22Rv1 (cell line): Measurements from ENCODE around the gene CBLC.

Experiments
- ZFX ChIP-seq: fragments of 450-650 bp; IDR thresholded peaks from 2 replicates; pipeline ENCODE4 v1.6.1; 2017; ENCODE audit warnings: antibody characterized with exemption, borderline replicate concordance
- TF ChIP-seq, protein P1 (sequence below): fragments of 450-650 bp; IDR thresholded peaks from 2 replicates; pipeline ENCODE4 v1.5.1; 2017; ENCODE audit warnings: mild to moderate bottlenecking

DNA sequence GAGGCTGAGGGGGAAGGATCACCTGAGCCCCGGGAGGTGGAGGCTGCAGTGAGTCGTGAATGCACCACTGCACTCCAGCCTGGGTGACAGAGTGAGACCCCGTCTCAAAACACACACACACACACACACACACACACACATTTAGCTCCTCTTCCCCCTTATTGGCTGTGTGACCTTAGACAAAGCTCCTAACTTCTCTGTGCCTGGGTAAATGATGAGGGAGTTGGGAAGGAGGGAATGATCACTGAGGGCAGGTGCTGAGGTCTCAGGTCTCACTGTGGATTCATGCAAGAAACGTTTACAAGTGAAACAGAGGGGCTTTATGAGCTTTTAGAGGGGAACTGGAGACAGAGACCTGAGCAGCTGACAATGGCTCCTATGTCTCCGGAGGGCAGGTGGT, 46.1 kb upstream of the CBLC start:
- TF ChIP-seq, protein P1, sequence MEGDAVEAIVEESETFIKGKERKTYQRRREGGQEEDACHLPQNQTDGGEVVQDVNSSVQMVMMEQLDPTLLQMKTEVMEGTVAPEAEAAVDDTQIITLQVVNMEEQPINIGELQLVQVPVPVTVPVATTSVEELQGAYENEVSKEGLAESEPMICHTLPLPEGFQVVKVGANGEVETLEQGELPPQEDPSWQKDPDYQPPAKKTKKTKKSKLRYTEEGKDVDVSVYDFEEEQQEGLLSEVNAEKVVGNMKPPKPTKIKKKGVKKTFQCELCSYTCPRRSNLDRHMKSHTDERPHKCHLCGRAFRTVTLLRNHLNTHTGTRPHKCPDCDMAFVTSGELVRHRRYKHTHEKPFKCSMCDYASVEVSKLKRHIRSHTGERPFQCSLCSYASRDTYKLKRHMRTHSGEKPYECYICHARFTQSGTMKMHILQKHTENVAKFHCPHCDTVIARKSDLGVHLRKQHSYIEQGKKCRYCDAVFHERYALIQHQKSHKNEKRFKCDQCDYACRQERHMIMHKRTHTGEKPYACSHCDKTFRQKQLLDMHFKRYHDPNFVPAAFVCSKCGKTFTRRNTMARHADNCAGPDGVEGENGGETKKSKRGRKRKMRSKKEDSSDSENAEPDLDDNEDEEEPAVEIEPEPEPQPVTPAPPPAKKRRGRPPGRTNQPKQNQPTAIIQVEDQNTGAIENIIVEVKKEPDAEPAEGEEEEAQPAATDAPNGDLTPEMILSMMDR, result no peak
- TF ChIP-seq ZFX, result no peak
